ENCODE measurements around the gene CD48. TPM values are rescaled to one million over a fixed set of nuclear protein-coding genes. Genes with fewer than 3 reads are reported as not detected.
"Not testable (repeated sequence)": the region's sequence is repeated elsewhere in the genome, so short reads cannot be mapped to it uniquely, and the experiment has no call there.

CD48 gene
- total RNA-seq, 2 experiments from 2014 or later = 131 to 150 TPM

GRCh38 chr1:160705742-160706141 lies 5.9 kb downstream of the CD48 start:
- H3K4me2 ChIP-seq (ENCODE audit: low read length) = peak overlapping the region; percentile 51
- H3K4me3 ChIP-seq (ENCODE audit: low read depth, low read length, poor library complexity, severe bottlenecking) = no peak overlapping the region
- H3K36me3 ChIP-seq (ENCODE audit: insufficient read depth, low read length) = peaks cover 82% of the 10 kb centered on the region
- H3K4me1 ChIP-seq (ENCODE audit: insufficient read depth, low read length, poor library complexity, severe bottlenecking) = peaks cover 64% of the 10 kb centered on the region
- H3K27ac ChIP-seq (ENCODE audit: low read depth, low read length, poor library complexity, severe bottlenecking) = no peak overlapping the region
- no peaks in the 10 kb centered on the region for H3K9me3 ChIP-seq (ENCODE audit: low read length)
- no TSS peak for BruUV-seq (replicated peaks)
- ChIA-PET POLR2A (interaction anchor here (0.7 to 1.9 kb wide), 2 partner anchors 33 to 91 kb away, joined by 3 to 5 read pairs; no protein-coding TSS in a partner anchor), CTCF (ENCODE audit: unreplicated experiment) (no interaction called here)
- peaks cover 100% of the 10 kb centered on the region for H3K79me2 ChIP-seq (ENCODE audit: insufficient read depth, low read depth, low read length)
- H4K20me1 ChIP-seq (ENCODE audit: insufficient read depth, low read length) = 0 out of 2 replicates have a peak, but pooled peaks cover 11% of the 10 kb centered on the region
- H3K9me2 ChIP-seq (ENCODE audit: insufficient read depth, low read length) = no peaks in the 10 kb centered on the region
- peak; percentile 47 for TF ChIP-seq CTCF (conservative IDR thresholded peaks at IDR 0.05; ENCODE audit: low read length)
- TF ChIP-seq EZH2phosphoT487 (IDR thresholded peaks at IDR 0.05; ENCODE audit: borderline replicate concordance, low read depth, low read length) = no peak
- no peak for DNase-seq (ENCODE audit: low spot score)
- no peak overlapping the region for H2AFZ ChIP-seq (ENCODE audit: low read length)
- intact Hi-C loops (cut with micrococcal nuclease; ENCODE audit: unreplicated experiment) = no loop called here

- H3K9me2 ChIP-seq (ENCODE audit: insufficient read depth, low read length); DNase-seq (ENCODE audit: low spot score); BruUV-seq (replicated peaks); H2AFZ ChIP-seq (ENCODE audit: low read length); intact Hi-C loops (cut with micrococcal nuclease; ENCODE audit: unreplicated experiment); H3K9me3 ChIP-seq (ENCODE audit: low read length); CTCF ChIA-PET (ENCODE audit: unreplicated experiment); H3K27ac ChIP-seq (ENCODE audit: low read depth, low read length, poor library complexity, severe bottlenecking): not testable (repeated sequence)
- Histone ChIP-seq H3K36me3 (ENCODE audit: insufficient read depth, low read length) (peaks cover 83% of the 10 kb centered on the region), H3K4me1 (ENCODE audit: insufficient read depth, low read length, poor library complexity, severe bottlenecking) (peaks cover 64% of the 10 kb centered on the region), H3K4me2 (ENCODE audit: low read length) (peak overlapping the region; percentile 51), H3K4me3 (ENCODE audit: low read depth, low read length, poor library complexity, severe bottlenecking) (peak overlapping the region; percentile 14), H3K79me2 (ENCODE audit: insufficient read depth, low read depth, low read length) (peaks cover 100% of the 10 kb centered on the region), H4K20me1 (ENCODE audit: insufficient read depth, low read length) (0 out of 2 replicates have a peak, but pooled peaks cover 11% of the 10 kb centered on the region)
- POLR2A ChIA-PET = interaction anchor here (0.7 to 1.7 kb wide), 3 partner anchors 10 to 91 kb away, joined by 3 to 5 read pairs (median 4); partner anchors contain the start of gene LY9
Measured at GRCh38 chr1:160705212-160705621, 6.4 kb downstream of the CD48 start.

- Histone ChIP-seq H3K36me3 (ENCODE audit: insufficient read depth, low read length) (peaks cover 79% of the 10 kb centered on the region), H3K9me2 (ENCODE audit: insufficient read depth, low read length) (no peaks in the 10 kb centered on the region), H3K4me2 (ENCODE audit: low read length) (peak overlapping the region; percentile 27; the same call in 1 of the 2 replicates), H3K27ac (ENCODE audit: low read depth, low read length, poor library complexity, severe bottlenecking) (no peak overlapping the region), H3K79me2 (ENCODE audit: insufficient read depth, low read depth, low read length) (peaks cover 96% of the 10 kb centered on the region), H4K20me1 (ENCODE audit: insufficient read depth, low read length) (0 out of 2 replicates have a peak, but pooled peaks cover 11% of the 10 kb centered on the region), H2AFZ (ENCODE audit: low read length) (no peak overlapping the region), H3K9me3 (ENCODE audit: low read length) (no peaks in the 10 kb centered on the region), H3K4me3 (ENCODE audit: low read depth, low read length, poor library complexity, severe bottlenecking) (no peak overlapping the region), H3K4me1 (ENCODE audit: insufficient read depth, low read length, poor library complexity, severe bottlenecking) (peaks cover 56% of the 10 kb centered on the region)
- no TSS peak for BruUV-seq (replicated peaks)
- no peak for DNase-seq (ENCODE audit: low spot score)
- no peak for TF ChIP-seq CTCF (conservative IDR thresholded peaks at IDR 0.05; ENCODE audit: low read length)
- TF ChIP-seq EZH2phosphoT487 (IDR thresholded peaks at IDR 0.05; ENCODE audit: borderline replicate concordance, low read depth, low read length) = no peak
- POLR2A ChIA-PET = interaction anchor here (1.4 to 1.7 kb wide), 2 partner anchors 11 to 20 kb away, joined by 4 to 5 read pairs; no protein-coding TSS in a partner anchor
- CTCF ChIA-PET (ENCODE audit: unreplicated experiment) = no interaction called here
- intact Hi-C loops (cut with micrococcal nuclease; ENCODE audit: unreplicated experiment) = no loop called here
Measured at GRCh38 chr1:160704250-160704649, 7.4 kb downstream of the CD48 start.

Measured in OCI-LY7 (cell line).